Loucy (cell line): ENCODE results near the gene CYP24A1.

Experiments
- H2AFZ ChIP-seq: fragments of 200-600 bp; sonication (generic); 2 replicates; pipeline ENCODE4 v1.6.0; 2016; ENCODE audit warnings: antibody characterized with exemption, mild to moderate bottlenecking, low read length, moderate library complexity
- H3F3A ChIP-seq: fragments of 200-600 bp; 2 replicates; pipeline ENCODE4 v1.6.0; 2016; ENCODE audit warnings: antibody characterized with exemption, low read depth, mild to moderate bottlenecking
- H3K27me3 ChIP-seq: fragments of 200-600 bp; sonication (generic); 2 replicates; pipeline ENCODE4 v1.6.1; 2014; ENCODE audit warnings: low read length, mild to moderate bottlenecking; ENCODE audit not compliant: insufficient read depth, poor library complexity, severe bottlenecking
- H3K36me3 ChIP-seq: fragments of 200-600 bp; sonication (generic); 2 replicates; pipeline ENCODE4 v1.6.1; 2016; ENCODE audit warnings: low read length; ENCODE audit not compliant: insufficient read depth
- H3K4me1 ChIP-seq: fragments of 200-600 bp; sonication (generic); 2 replicates; pipeline ENCODE4 v1.5.1; 2014; ENCODE audit warnings: low read length, mild to moderate bottlenecking; ENCODE audit not compliant: insufficient read depth, poor library complexity, severe bottlenecking
- H3K4me2 ChIP-seq: fragments of 200-600 bp; sonication (generic); 2 replicates; pipeline ENCODE4 v1.6.0; 2014; ENCODE audit warnings: antibody characterized with exemption, low read length, low read depth, mild to moderate bottlenecking; ENCODE audit not compliant: poor library complexity, severe bottlenecking
- H3K4me3 ChIP-seq: fragments of 200-600 bp; sonication (generic); 2 replicates; pipeline ENCODE4 v1.5.1; 2014; ENCODE audit warnings: low read length, mild to moderate bottlenecking, mixed read lengths; ENCODE audit not compliant: poor library complexity, severe bottlenecking
- H3K79me2 ChIP-seq: fragments of 200-600 bp; sonication (generic); 2 replicates; pipeline ENCODE4 v1.6.1; 2014; ENCODE audit warnings: low read length; ENCODE audit not compliant: insufficient read depth
- H3K9ac ChIP-seq: fragments of 200-600 bp; sonication (generic); 2 replicates; pipeline ENCODE4 v1.6.0; 2014; ENCODE audit warnings: mild to moderate bottlenecking, low read depth, low read length, moderate library complexity; ENCODE audit not compliant: poor library complexity, severe bottlenecking
- H3K9me2 ChIP-seq: fragments of 200-600 bp; sonication (generic); replicated peaks from 2 replicates; pipeline ENCODE4 v1.6.1; 2016; ENCODE audit warnings: low read depth, low read length, mixed read lengths
- H3K9me3 ChIP-seq: fragments of 200-600 bp; sonication (generic); 2 replicates; pipeline ENCODE4 v1.6.1; 2014; ENCODE audit warnings: mild to moderate bottlenecking, antibody characterized with exemption, low read length, low read depth; ENCODE audit not compliant: insufficient read depth
- H4K20me1 ChIP-seq: fragments of 200-600 bp; sonication (generic); 2 replicates; pipeline ENCODE4 v1.6.0; 2014; ENCODE audit warnings: antibody characterized with exemption, low read length, mild to moderate bottlenecking; ENCODE audit not compliant: insufficient read depth, poor library complexity, severe bottlenecking
- EZH2phosphoT487 ChIP-seq: fragments of 200-600 bp; IDR thresholded peaks from 2 replicates; pipeline ENCODE4 v1.6.1; 2018; ENCODE audit warnings: antibody characterized with exemption, mild to moderate bottlenecking, moderate library complexity, borderline replicate concordance
- TF ChIP-seq, protein P1 (sequence below): fragments of 200-600 bp; sonication (generic); conservative IDR thresholded peaks from 2 replicates; pipeline ENCODE4 v1.5.1; 2014; ENCODE audit warnings: mild to moderate bottlenecking, antibody characterized with exemption, low read length

Gene CYP24A1

DNA sequence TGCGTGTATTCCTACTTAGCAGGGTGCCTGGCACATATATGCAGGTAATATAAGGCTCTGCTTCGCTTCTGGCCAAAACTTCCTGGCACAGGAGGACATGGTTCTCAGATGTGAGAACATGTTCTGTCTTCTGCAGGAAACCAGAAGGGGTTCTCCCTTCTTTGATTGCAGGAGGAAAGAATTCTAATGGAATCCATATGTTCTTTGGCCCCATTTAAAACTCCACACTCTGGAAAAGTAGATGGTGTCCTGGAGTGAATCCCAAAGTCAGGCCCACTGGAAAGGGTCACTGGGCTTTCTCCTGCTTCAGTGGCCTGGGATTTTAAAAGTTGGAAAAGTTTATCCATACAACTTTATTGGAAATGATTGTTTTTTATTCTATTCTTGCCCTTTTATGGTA lies 16.4 kb upstream of the CYP24A1 start:
- no peak for TF ChIP-seq EZH2phosphoT487
- TF ChIP-seq, protein P1, sequence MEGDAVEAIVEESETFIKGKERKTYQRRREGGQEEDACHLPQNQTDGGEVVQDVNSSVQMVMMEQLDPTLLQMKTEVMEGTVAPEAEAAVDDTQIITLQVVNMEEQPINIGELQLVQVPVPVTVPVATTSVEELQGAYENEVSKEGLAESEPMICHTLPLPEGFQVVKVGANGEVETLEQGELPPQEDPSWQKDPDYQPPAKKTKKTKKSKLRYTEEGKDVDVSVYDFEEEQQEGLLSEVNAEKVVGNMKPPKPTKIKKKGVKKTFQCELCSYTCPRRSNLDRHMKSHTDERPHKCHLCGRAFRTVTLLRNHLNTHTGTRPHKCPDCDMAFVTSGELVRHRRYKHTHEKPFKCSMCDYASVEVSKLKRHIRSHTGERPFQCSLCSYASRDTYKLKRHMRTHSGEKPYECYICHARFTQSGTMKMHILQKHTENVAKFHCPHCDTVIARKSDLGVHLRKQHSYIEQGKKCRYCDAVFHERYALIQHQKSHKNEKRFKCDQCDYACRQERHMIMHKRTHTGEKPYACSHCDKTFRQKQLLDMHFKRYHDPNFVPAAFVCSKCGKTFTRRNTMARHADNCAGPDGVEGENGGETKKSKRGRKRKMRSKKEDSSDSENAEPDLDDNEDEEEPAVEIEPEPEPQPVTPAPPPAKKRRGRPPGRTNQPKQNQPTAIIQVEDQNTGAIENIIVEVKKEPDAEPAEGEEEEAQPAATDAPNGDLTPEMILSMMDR = no peak
- no peak overlapping the region for H3K9ac ChIP-seq
- no peak overlapping the region for H3K4me3 ChIP-seq
- no peaks in the 10 kb centered on the region for H4K20me1 ChIP-seq
- no peaks in the 10 kb centered on the region for H3K9me2 ChIP-seq
- H3F3A ChIP-seq = no peaks in the 10 kb centered on the region
- no peaks in the 10 kb centered on the region for H3K9me3 ChIP-seq
- no peak overlapping the region for H2AFZ ChIP-seq
- no peak overlapping the region for H3K4me2 ChIP-seq
- H3K4me1 ChIP-seq = peaks cover 4% of the 10 kb centered on the region
- no peaks in the 10 kb centered on the region for H3K27me3 ChIP-seq
- H3K79me2 ChIP-seq = no peaks in the 10 kb centered on the region
- no peaks in the 10 kb centered on the region for H3K36me3 ChIP-seq

DNA sequence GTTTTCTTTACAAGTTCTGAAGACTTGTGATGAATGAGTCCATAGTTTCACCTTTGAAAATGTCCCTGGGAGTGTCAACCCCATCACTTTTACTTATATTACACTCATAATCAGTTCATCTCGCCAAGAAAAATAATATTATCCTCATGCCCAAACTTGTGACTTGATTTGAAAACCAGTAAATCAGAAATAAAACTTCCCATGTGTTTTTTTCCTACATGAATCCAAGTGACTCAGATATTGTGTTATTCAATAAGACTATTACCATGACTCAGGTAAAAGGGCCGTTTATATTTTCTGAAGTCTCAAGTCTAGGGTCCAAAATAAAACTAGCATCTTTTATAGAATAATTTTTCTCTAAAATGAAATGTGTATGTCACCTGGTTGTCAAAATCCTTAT lies 15.8 kb upstream of the CYP24A1 start:
- no peaks in the 10 kb centered on the region for H3F3A ChIP-seq

DNA sequence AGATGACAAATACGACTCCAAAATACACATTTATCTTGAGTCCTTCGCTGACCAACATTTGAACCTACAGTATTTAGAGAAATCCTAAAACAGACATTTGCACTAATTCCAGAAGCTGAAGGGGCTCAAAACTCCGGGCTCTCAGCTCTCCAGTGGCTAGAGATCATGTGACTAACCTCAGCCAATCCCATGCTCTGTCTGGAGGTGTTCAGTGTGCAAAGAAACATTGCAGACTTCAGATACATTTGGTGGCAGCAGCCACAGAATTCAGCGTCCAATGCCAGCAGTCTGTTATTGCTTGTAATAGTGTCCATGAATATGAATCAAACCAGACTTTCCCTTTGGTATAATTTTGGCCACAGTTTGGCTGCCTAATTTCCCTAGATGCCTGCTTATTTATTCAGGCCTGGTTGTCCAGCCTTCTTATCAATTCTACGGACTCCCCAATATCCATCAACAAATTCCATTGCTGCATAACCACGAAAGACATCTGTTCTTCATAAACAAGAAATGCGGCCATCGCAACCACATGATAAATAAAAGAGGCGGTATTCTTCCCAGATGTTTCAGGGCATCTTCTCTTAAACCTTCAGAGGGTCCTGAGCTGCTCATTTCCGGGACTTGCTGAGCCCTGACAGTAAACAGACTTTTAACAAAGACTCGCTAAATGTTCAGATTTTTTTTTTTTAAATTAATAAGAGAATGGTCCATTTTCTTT lies 14.5 kb upstream of the CYP24A1 start:
- H3F3A ChIP-seq = no peaks in the 10 kb centered on the region
- H2AFZ ChIP-seq = no peak overlapping the region
- H3K9me3 ChIP-seq = no peaks in the 10 kb centered on the region
- no peak overlapping the region for H3K4me3 ChIP-seq
- no peaks in the 10 kb centered on the region for H3K9me2 ChIP-seq
- H3K4me2 ChIP-seq = no peak overlapping the region
- H4K20me1 ChIP-seq = no peaks in the 10 kb centered on the region
- H3K27me3 ChIP-seq = no peaks in the 10 kb centered on the region
- no peak overlapping the region for H3K9ac ChIP-seq
- H3K4me1 ChIP-seq = peaks cover 4% of the 10 kb centered on the region
- no peaks in the 10 kb centered on the region for H3K79me2 ChIP-seq
- TF ChIP-seq, protein P1 = no peak
- TF ChIP-seq EZH2phosphoT487 = no peak
- H3K36me3 ChIP-seq = no peaks in the 10 kb centered on the region

More for the DNA sequence above, 15.8 kb upstream of the CYP24A1 start:
- Histone ChIP-seq H3K79me2 (no peaks in the 10 kb centered on the region), H3K9ac (no peak overlapping the region), H3K4me3 (no peak overlapping the region), H2AFZ (no peak overlapping the region), H3K9me3 (no peaks in the 10 kb centered on the region), H4K20me1 (no peaks in the 10 kb centered on the region), H3K27me3 (no peaks in the 10 kb centered on the region), H3K9me2 (no peaks in the 10 kb centered on the region), H3K4me1 (peaks cover 4% of the 10 kb centered on the region), H3K4me2 (no peak overlapping the region), H3K36me3 (no peaks in the 10 kb centered on the region)
- TF ChIP-seq EZH2phosphoT487 = no peak
- TF ChIP-seq, protein P1 = no peak
